ENCODE results near the gene KRTAP13-1.

The KRTAP13-1 gene, protein sequence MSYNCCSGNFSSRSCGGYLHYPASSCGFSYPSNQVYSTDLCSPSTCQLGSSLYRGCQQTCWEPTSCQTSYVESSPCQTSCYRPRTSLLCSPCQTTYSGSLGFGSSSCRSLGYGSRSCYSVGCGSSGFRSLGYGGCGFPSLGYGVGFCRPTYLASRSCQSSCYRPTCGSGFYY

DNA sequence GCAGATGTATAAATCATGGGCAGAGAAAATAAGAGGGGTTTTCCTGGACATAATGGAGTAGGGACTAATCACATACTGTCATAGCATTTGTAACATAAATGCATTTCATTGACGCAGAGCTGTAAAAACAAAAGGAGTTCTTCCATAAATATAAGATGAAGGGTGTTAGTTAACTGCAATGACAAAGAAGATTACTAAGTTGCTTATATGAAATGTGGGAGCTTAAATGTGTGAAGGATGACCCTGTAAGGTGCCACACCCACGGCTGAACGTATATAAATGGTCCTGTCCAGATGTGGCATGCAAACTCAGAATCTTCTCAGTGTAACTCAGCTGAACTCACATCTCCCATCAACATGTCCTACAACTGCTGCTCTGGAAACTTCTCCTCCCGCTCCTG, at the start of gene KRTAP13-1:
Gene KRTAP13-1, plus strand, starts transcription at position 301 of the 400 bp plus-strand sequence. Its CDS starts 56 bp downstream, at position 357.
- DNase-seq, result no peak

DNA sequence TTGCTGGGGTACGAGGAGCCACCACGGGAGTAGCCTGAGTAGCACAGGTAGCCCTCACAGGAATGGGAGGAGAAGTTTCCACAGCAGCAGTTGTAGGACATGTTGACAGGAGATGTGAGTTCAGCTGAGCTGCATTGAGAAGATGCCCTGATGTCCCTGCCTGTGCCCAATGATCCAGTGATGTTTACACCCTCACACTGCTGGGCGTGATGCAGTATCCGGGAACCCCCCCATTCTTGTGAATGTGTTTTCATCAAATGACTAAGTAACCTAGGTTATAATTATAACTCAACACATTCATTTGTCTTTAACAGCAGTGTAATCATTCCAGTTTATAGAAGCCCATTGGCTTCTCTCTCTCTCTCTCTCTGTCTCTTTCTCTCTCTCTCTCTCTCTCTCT, 47.3 kb upstream of the KRTAP13-1 start, which contains the start of gene KRTAP23-1:
Gene KRTAP23-1, minus strand, starts transcription at position 101 of the 400 bp plus-strand sequence. Its CDS starts 0 bp downstream, at position 101.
- DNase-seq, result no peak

GRCh38 chr21:30349572-30349971, 46.3 kb upstream of the KRTAP13-1 start:
- DNase-seq, result no peak

- DNase-seq, result no peak
These were observed 44.3 kb upstream of the KRTAP13-1 start for GRCh38 chr21:30351534-30351933.

DNA sequence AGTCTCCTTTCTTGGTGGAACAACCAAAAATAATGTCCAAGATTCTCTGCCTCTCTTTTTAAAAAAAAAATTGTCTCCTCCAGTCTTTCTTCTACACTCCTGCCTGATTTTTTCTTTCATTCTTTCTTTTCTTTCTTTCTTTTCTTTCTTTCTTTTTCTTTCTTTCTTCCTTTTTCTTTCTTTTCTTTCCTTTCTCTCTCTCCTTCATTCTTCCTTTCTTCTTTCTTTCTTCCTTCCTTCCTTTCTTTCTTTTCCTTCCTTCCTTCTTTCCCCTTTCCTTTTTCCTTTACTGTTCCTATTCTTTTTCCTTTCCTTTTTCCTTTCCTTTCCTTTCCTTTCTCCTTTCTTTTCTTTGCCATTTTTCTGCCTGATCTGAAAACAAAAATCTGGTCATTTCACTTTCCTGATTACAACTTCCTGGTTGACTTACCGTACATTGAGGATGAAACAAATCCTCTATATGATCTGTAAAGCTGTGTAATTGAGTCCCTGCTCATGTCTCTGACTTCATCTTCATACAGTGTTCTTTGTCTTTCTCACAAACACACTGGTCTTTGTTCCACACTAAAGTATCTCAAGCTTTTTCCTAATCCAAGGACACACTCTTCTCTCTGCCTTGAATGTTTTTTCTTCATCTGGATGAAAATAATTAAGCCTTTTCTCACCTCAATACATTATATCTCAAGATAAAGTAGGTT, 41.4 kb upstream of the KRTAP13-1 start:
- DNase-seq, result no peak

- no peak for DNase-seq
These were observed 39.9 kb upstream of the KRTAP13-1 start for GRCh38 chr21:30355906-30356305.

DNA sequence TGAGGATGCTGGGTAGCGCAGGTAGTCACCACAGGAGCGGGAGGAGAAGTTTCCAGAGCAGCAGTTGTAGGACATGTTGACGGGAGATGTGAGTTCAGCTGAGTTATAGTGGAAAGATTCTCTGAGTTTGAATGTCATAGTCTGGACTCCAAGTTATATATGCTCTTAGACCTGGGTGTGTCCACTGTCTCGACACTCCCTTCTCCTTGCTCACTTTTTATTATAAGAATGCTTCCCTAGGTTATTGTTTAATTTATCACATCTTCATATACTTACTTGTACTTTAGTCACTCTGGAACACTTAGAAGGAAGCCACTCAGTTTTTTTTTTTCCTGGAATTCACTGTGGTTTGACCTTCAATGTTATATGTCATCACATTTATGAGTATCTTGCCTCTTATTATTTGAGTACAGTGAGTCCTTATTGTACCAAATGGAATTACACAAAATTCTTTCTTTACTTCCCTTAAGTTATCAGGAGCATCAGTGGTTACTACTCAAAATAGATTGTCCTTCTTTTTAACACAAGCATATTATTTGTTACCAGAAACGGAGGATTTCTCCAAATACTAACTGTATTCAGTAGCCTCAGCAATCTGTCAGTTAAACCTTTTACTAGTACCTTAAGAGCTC, 23.6 kb upstream of the KRTAP13-1 start, which contains the start of gene KRTAP13-2:
Gene KRTAP13-2, minus strand, starts transcription at position 133 of the 632 bp plus-strand sequence. Its CDS starts 58 bp downstream, at position 75.
- DNase-seq, result no peak

GRCh38 chr21:30382201-30382600, 13.6 kb upstream of the KRTAP13-1 start:
- DNase-seq, result no peak

DNA sequence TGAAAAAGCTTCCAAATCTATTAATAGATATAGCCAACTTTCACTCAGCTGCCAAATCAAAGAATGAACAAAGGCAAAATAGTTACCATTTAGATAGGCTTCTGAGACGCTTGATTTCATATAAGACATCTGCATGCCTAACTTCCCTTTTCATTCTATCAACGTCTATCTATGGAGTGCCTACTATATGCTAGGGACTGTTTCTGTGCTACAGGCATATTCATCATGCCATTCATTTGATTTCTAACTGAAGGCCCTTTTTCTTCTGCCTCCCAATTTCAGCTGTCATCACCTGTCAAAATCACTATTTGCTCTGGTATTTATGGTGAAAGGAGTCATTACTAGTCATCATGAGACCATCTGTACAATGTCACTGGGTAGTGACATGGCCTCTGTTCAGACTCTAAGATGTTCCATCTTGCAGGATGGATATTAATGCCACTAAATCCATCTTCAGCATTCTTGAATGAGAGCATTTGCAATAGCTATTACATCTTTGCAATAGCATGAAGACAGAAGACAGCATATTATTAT, 4.3 kb upstream of the KRTAP13-1 start:
- DNase-seq, result no peak

- no peak for DNase-seq
These were observed 13.1 kb downstream of the KRTAP13-1 start for GRCh38 chr21:30408782-30409494.

DNA sequence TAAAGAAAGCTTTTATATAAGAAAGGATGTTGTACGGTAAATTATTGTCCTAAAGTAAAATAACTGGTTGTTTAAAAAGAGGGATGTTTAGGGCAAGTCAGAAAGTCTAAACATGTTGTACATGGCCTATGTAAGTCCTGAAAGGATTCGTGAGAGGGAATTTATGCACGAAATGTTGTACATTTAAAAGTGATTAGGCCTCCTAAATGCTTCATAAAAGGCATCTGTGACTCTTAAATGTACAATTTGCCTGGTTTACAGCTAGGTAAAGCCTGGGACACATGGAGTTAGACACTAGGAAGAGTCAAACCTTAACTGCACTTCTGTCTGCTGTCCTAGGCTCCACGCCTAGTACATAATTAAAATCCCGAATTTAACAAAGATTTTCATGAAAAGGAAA, 20.2 kb downstream of the KRTAP13-1 start:
- no peak for DNase-seq

- no peak for DNase-seq
These were observed 30.0 kb downstream of the KRTAP13-1 start, which contains the start of gene KRTAP13-3 for GRCh38 chr21:30425826-30426225. TSS of gene KRTAP13-3 (minus strand) at chr21:30425926. CDS start at chr21:30425912, 14 bp downstream.

DNA sequence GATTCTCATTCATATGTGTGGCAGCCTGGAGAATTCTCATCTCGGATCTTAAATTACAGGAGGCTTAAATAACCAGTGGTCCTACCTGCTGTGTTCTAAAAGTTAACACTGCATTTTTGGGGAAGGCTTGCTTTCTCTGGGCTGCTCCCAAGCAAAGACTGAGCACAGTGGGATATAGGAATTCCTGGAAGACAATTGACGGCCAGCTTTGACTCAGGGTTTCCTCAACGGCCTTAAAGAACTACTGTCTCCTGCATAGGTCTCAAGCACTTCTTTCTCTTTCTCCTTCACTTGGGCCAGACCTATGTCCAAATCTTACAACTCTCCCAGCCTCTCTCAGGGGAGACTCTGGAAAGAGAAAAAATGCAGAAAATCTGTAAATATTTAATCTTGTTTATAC, 30.9 kb downstream of the KRTAP13-1 start:
- DNase-seq, result no peak

GRCh38 chr21:30430170-30430655, 34.4 kb downstream of the KRTAP13-1 start, which contains the start of gene KRTAP13-4:
TSS of gene KRTAP13-4 (plus strand) at chr21:30430220. CDS start at chr21:30430276, 56 bp downstream.
- DNase-seq, result no peak

- DNase-seq, result no peak
These were observed 38.3 kb downstream of the KRTAP13-1 start for GRCh38 chr21:30434033-30434631.

DNA sequence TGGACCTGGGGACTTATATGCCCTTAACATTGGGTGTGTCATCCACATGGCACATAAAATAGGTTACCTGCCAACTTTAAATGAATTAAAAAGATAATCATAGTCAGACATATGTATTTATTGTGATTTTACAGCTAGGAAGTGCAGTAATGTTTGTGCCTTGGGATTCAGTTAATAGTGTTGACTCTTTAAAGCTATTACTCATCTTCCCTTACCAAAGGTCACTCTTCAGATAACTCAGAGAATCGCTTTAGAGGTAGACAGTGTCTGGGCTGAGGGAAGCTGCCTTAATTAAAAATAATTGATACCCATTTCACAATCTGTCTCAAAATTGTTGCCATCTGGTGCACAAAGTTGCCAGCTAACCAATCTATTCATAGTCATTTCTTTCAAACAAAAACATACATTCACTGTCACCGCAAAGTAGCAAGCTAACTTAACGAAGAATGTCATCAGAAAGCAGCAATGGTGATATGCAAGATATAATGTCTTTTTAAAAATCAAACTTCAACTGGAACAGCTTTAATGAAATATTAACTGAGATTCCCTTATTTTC, 41.3 kb downstream of the KRTAP13-1 start:
- DNase-seq, result no peak

GRCh38 chr21:30439975-30440374, 44.1 kb downstream of the KRTAP13-1 start, which contains the start of gene KRTAP15-1:
TSS of gene KRTAP15-1 (plus strand) at chr21:30440275. CDS start at chr21:30440328, 53 bp downstream.
- DNase-seq, result no peak

DNA sequence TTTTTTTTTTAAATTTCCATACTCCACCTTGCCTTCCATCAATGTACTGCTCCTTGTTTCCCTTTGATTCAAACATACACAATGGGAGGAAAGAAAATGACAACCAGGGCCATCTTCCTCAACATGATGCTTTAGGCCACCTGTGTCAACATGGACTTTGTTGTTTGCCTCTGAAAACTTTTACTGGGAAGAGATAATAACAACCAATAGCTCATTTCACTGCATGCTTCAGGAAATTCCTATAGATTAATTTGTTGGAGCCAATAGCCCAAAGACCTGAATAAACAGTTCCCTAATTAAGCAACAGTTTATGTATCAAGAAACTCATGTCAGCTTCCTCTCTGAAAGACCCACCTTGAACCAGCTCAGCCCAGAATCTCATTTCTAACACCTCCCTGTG, 47.4 kb downstream of the KRTAP13-1 start:
- DNase-seq, result no peak

DNA sequence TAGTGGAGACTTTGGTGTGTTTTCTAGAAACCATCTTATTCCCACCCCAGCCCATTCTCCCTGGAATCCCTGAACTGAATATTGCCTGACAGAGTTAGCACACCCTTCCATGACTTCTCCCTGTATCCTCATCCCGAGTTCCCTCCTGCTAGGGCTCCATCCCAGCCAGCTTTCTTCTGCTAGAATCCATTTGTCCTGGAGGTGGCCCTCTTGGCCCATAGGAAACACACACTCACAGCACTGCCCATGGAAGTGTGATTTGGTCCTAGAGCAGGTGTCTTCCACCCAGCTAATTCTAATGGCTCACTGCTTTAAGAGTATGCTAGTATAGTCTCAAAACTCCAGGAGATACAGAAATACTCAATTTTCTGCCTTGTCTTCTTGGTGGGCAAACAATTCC, 48.4 kb downstream of the KRTAP13-1 start:
- DNase-seq, result no peak

All from NCI-H187 treated with DMSO at 0.1 percent for 48 hours (cell line).